ENCODE data around the gene TRANK1.

- TF ChIP-seq CTCF (IDR thresholded peaks at IDR 0.05) (no peak), USF1 (CRISPR knock-in tag; IDR thresholded peaks at IDR 0.05) (no peak), USF2 (CRISPR knock-in tag; IDR thresholded peaks at IDR 0.05) (no peak), AFF4 (CRISPR knock-in tag; IDR thresholded peaks at IDR 0.05; ENCODE audit: borderline replicate concordance) (no peak), ZNF317 (CRISPR knock-in tag; IDR thresholded peaks at IDR 0.05; ENCODE audit: borderline replicate concordance, low read depth) (no peak), MAX (CRISPR knock-in tag; IDR thresholded peaks at IDR 0.05) (no peak), IRF2 (CRISPR knock-in tag; IDR thresholded peaks at IDR 0.05; ENCODE audit: borderline replicate concordance, low read depth) (no peak), SMAD4 (CRISPR knock-in tag; IDR thresholded peaks at IDR 0.05) (no peak), ZNF219 (CRISPR knock-in tag; IDR thresholded peaks at IDR 0.05; ENCODE audit: borderline replicate concordance) (no peak)
These were observed 36.1 kb downstream of the TRANK1 start for GRCh38 chr3:36908647-36909180.

Data from WTC11 (cell line).